Breast epithelium (tissue), 4 donors: ENCODE measurements around the gene NIN. TPM values are rescaled to one million over a fixed set of nuclear protein-coding genes. Genes with fewer than 3 reads are reported as not detected.
A peak's percentile ranks its signal among the peaks of the same experiment; 100 is the strongest.

Experiments used
- DNase-seq, 2 donors: peaks; one replicate each; pipeline ENCODE4 v3.0.0-alpha.2; 2019; ENCODE audit warnings: low spot score in 2 of 2
- H3K27ac ChIP-seq, 2 donors: fragments of 200-600 bp; sonication (generic) in 1 of 2; one replicate each; pipeline ENCODE4 v1.5.1; 2016 to 2019; ENCODE audit warnings: mild to moderate bottlenecking in 1 of 2
- H3K27me3 ChIP-seq, 2 donors: fragments of 200-600 bp; sonication (generic) in 1 of 2; one replicate each; pipeline versions ENCODE4 v1.5.1 to v1.6.0; 2017 to 2019; ENCODE audit warnings: control low read depth in 1 of 2, mild to moderate bottlenecking in 1 of 2
- H3K36me3 ChIP-seq: fragments of 200-600 bp; one replicate; pipeline ENCODE4 v1.5.1; 2019
- H3K4me1 ChIP-seq, 2 donors: fragments of 200-600 bp; sonication (generic); one replicate each; pipeline ENCODE4 v1.5.1; 2016 to 2019; ENCODE audit warnings: control low read depth in 1 of 2
- H3K4me3 ChIP-seq, 3 donors: fragments of 200-600 bp; sonication (generic); 1 replicate in 2 of 3; 2 replicates in 1 of 3; pipeline ENCODE4 v1.5.1; 2016 to 2019; ENCODE audit warnings: mild to moderate bottlenecking in 3 of 3, moderate library complexity in 2 of 3
- H3K9me3 ChIP-seq, 2 donors: fragments of 200-600 bp; sonication (generic) in 1 of 2; one replicate each; pipeline ENCODE4 v1.5.1; 2016 to 2019; ENCODE audit warnings: control low read depth in 1 of 2
- POLR2A ChIP-seq: fragments of 450-650 bp; IDR thresholded peaks from one replicate; pipeline ENCODE4 v1.6.1; 2016; ENCODE audit warnings: antibody characterized with exemption, mild to moderate bottlenecking, moderate library complexity
- POLR2AphosphoS5 ChIP-seq, 3 donors: sonication (generic); formaldehyde crosslinking; IDR thresholded peaks; one replicate each; pipeline ENCODE4 v1.6.1; 2017; ENCODE audit warnings: antibody characterized with exemption in 3 of 3
- intact Hi-C: fragments of 100-400 bp; cut with DNase I; formaldehyde crosslinking; loops from one replicate; pipeline ENCODE4 v1.15.1; 2023; ENCODE audit warnings: low total_unique reads
- total RNA-seq, 3 donors: library from RNA; depleted of rRNA; stranded (reverse); fragments of >200 nt; gene quantifications; one replicate each; pipeline ENCODE4 v1.1.0, GENCODE V29; 2016
- TF ChIP-seq, protein P1 (sequence below), 3 donors: fragments of 450-650 bp; IDR thresholded peaks; one replicate each; pipeline ENCODE4 v1.5.1; 2016 to 2017; ENCODE audit warnings: antibody characterized with exemption in 3 of 3, mild to moderate bottlenecking in 3 of 3, moderate library complexity in 3 of 3

The NIN gene
- total RNA-seq, 3 donors from 2014 or later: 38.1 to 42.9 (median 40.4) TPM

DNA sequence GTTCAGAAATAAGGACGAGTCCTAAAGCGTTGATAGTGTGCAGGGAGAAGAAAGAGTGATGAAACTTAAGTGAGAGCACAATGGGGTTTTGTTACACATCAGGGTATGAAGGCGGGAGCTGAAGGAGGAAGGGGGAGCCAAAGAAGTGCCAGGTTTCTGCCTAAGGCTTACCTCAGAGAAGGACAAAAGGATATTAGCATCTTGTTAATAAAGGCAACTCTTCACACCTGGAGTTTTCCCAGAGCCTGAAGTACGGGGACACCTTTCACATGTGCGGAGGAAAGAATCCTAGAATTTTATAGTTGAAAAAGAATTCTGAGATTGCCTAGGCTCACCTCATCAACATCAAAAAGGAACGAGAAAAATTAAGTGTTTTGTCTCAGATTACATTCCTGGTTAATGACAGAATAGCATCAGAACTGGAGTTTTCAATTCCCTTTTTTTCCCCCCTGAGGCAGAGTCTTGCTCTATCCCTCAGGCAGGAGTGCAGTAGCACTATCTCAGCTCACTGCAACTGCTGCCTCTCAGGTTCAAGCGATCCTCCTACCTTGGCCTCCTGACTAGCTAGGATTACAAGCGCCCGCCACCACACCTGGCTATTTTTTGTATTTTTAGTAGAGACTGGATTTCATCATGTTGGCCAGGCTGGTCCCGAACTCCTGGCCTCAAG, 160.6 kb downstream of the NIN start:
- peak overlapping the region; percentile 99 for H3K27ac ChIP-seq
- TF ChIP-seq, protein P1, sequence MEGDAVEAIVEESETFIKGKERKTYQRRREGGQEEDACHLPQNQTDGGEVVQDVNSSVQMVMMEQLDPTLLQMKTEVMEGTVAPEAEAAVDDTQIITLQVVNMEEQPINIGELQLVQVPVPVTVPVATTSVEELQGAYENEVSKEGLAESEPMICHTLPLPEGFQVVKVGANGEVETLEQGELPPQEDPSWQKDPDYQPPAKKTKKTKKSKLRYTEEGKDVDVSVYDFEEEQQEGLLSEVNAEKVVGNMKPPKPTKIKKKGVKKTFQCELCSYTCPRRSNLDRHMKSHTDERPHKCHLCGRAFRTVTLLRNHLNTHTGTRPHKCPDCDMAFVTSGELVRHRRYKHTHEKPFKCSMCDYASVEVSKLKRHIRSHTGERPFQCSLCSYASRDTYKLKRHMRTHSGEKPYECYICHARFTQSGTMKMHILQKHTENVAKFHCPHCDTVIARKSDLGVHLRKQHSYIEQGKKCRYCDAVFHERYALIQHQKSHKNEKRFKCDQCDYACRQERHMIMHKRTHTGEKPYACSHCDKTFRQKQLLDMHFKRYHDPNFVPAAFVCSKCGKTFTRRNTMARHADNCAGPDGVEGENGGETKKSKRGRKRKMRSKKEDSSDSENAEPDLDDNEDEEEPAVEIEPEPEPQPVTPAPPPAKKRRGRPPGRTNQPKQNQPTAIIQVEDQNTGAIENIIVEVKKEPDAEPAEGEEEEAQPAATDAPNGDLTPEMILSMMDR (IDR thresholded peaks at IDR 0.05): no peak
- TF ChIP-seq POLR2A (no peak), POLR2AphosphoS5 (IDR thresholded peaks at IDR 0.05) (no peak)
- peak in 1 of 2 donors; percentile 74 for DNase-seq
- no peaks in the 10 kb centered on the region for H3K27me3 ChIP-seq
- H3K36me3 ChIP-seq: no peaks in the 10 kb centered on the region
- no peak overlapping the region for H3K4me3 ChIP-seq
- H3K9me3 ChIP-seq: no peaks in the 10 kb centered on the region
- intact Hi-C loops: no loop called here
- peaks cover 0 to 10% of the 10 kb centered on the region in 2 donors for H3K4me1 ChIP-seq

Other genes starting within 250 kb of the NIN start
- gene SAV1, start 162.9 kb downstream of the NIN start, total RNA-seq: 10 to 100 TPM; 56.0 to 77.0 (median 76.0) TPM
- gene ABHD12B, start 40.9 kb upstream of the NIN start, total RNA-seq: not detected
- gene PYGL, start 113.3 kb upstream of the NIN start, total RNA-seq: 100 to 1,000 TPM in 1 of 3 donors, 10 to 100 TPM in 2; 53.6 to 126 (median 57.4) TPM